Fibroblast of peridontal ligament (primary cell): Measurements from ENCODE around the gene LAMC3.
"Not testable (repeated sequence)": the region's sequence is repeated elsewhere in the genome, so short reads cannot be mapped to it uniquely, and the experiment has no call there.

Experiments used
- DNase-seq: peaks from one replicate; pipeline ENCODE4 v3.0.0-alpha.2; 2010; ENCODE audit errors: extremely low read depth

The LAMC3 gene

GRCh38 chr9:131028931-131029573 is 20.1 kb downstream of the LAMC3 start:
- DNase-seq: no peak

DNA sequence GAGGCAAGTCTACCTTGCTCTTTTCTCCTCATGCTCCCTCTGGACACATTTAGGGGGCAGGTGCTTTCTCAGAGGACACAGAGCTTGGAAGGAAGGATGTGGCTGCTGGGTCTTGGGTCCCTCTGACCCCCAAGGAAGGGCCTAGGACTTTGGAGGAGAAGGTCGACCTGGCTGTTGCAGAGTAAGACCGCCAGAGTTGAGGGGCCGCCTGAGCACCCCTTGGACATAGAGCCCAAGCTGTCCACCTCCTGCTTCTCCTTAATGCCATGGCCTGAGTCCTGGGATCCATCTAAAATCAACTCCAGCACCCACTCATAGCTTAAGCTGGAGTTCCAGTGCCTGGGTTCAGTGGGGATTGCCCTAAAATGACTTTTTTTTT is 20.6 kb downstream of the LAMC3 start:
- DNase-seq: no peak

- DNase-seq: no peak
These were observed 21.4 kb downstream of the LAMC3 start for GRCh38 chr9:131030239-131031004.

DNA sequence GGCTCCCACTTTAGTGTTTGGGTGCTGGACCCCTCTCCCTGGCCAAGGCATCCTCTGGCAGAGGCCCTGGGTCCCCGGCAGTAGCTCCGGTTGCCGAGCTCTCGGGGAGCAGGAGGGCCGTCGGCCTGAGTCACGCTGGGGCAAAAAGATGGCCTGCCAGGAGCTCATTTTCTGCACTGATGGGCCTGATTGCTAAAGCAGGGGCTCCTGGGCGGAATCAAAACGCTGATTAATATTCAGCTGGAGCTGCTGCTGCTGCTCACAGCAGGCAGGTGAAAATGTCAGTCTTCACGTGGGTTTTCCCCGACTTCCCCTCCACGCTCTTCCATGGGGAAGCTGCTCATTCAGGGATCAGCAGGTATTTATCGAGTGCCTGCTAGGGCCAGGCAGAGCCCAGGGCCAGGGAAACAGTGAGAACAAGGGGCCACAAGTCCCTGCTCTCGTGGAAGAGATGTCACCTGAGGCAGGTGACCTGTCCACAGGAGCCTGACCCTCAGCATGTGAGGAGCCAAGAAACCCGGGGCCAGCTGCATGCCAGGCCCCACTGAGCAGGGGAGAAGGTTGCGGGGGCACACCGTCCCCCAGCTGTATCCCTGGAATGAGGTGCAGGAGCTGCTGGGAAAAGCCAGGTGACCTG is 22.1 kb downstream of the LAMC3 start:
- no peak for DNase-seq

- no peak for DNase-seq
These were observed 22.6 kb downstream of the LAMC3 start for GRCh38 chr9:131031642-131032005.

- DNase-seq: no peak
These were observed 23.4 kb downstream of the LAMC3 start for GRCh38 chr9:131032384-131032783.

DNA sequence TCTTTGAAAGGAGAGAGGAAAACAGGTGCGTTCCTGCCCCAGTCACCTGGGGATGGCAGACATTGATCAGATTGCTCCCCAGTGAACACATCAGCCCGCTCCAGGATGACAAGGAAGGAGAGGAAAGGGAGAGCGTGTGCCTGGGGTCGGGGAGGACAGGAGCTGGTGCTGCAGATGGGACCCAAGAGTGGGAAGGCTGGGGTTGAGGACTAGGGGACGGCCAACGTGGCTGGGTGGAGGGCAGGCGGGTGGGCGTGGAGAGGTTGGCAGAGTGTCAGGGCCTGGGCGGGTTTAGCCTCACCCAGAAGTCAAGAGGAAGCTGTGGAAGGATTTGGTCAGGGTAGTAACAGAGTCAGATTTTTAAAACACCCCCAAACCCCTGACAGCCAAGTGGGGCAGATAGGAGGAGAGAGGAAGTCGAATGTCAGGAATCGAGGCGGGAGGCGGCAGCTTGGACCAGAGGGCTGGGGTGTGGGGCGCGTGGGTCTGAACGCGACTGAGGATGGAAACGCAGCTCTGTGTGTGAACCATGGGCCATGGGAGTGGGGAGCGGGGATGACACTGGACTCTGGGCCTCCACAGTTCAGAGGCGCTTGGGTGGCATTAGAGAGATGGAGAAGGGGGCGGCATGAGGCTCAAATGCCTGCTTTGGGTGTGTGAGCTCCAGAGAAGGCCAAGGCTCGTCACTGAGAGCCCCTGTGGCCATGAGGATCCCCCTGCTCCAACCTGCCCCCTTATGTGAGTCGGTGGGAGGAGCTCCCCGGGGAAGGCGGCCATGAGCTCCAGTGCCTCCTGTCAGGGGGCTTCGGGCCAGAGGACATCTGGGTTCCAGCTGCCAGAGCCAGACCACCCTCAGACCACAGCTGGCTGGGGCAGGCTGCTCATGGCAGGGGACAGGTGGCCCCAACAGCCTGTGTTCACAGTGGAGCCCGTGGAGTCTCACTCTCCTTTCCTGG is 24.6 kb downstream of the LAMC3 start:
- DNase-seq: no peak

DNA sequence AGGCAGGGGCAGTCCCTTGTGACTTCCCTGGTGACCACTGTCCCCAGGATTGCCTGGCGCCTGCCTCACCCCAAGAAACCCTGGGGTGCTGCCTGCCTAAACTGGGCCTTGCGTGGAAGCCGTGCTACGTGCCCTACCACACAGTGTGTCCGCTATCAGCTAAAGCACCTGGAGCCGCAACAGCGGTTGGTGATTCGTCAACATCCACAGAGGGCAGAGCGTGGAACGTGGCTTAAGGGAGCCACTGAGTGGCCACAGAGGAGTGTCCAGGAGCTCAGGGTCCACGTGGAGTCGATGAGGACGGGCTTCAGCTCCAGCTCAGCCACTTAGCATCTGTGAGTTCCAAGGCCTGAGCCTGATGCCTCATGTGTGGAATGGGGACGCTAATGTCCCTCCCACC is 25.3 kb downstream of the LAMC3 start:
- DNase-seq: no peak

DNA sequence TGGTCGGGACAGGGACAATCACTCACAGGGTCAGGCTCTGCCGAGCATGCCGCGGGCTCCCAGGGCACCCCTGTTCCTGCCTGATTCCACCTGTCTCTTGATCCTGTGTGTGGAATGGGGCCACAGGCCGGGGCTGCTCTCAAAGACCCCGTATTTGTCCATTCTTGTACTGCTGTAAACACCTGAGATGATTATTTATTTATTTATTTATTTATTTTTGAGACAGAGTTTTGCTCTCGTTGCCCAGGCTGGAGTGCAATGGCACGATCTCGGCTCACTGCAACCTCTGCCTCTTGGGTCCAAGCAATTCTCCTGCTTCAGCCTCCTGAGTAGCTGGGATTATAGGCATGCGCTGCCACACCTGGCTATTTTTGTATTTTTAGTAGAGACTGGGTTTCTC is 25.8 kb downstream of the LAMC3 start:
- not testable (repeated sequence) for DNase-seq

DNA sequence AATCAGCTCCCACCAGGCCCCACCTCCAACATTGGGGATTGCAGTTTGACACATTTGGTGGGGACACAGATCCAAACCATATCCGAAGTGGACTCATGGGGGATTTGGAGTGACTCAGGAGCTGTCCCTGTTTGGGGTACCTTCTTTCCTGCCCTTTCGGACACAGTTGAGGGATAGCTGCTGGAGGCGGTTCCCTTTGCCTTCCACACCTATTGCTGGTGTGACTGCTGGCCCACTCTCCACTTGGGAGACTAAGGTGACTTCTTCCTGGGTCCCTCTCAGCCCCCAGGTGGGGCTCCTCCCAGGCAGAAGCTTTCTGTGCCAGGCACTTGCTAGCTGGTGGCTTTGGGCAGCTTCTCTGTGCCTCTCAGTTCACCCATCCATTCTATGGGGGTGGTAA is 26.6 kb downstream of the LAMC3 start:
- no peak for DNase-seq

- no peak for DNase-seq
These were observed 27.1 kb downstream of the LAMC3 start for GRCh38 chr9:131036071-131036470.

GRCh38 chr9:131036529-131037334 is 27.8 kb downstream of the LAMC3 start:
- no peak for DNase-seq

GRCh38 chr9:131037335-131038255 is 28.6 kb downstream of the LAMC3 start:
- no peak for DNase-seq

DNA sequence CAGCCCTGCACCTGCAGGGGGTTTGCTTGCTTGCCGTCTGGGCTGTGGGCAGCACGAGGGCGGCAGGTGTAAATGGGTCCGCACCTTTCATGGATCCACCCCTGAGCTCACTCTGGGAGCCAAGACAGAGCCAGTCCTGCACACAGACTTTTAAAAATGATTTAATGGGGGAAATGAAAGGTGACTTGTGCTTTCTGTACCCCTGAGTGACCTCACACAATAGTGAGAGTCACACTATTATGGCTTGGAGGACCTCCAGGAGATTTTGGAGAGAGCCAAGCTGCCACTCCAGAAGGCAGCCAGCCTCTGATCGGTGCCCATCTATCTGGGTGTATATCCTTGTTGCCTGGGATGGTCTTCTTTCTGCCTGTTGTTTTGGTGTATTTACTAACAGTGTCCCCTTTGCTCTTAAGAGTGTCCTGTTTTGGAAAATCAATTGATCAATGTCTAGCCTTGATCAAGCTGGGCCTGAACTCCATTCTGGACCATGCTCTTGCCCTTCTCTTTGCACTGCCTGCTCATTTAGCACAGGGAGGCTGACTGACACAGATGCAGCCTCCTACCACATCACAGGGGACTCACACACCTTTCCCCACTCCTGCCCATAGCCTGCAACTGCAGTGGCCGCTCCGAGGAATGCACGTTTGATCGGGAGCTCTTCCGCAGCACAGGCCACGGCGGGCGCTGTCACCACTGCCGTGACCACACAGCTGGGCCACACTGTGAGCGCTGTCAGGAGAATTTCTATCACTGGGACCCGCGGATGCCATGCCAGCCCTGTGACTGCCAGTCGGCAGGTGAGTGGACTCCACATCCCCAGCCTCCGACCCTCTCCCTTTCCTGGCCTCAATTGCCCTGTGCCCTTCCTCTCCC is 29.5 kb downstream of the LAMC3 start:
- no peak for DNase-seq

- DNase-seq: no peak
These were observed 30.4 kb downstream of the LAMC3 start for GRCh38 chr9:131039129-131039954.

DNA sequence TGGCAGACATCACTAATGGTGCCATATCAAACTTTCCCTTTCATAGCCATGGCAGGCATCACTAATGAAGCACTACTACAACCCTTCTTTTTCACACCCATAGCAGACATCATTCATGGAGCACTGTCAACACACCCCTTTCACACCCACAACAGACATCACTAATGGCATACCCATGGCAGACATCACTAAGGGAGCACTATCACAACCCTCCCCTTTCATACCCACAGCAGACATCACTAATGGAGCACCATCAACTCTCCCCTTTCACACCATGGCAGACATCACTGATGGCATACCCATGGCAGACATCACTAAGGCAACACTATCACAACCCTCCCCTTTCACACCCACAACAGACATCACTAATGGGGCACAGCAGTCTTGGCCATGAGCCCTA is 33.7 kb downstream of the LAMC3 start:
- no peak for DNase-seq

GRCh38 chr9:131043087-131043486 is 34.1 kb downstream of the LAMC3 start:
- no peak for DNase-seq

DNA sequence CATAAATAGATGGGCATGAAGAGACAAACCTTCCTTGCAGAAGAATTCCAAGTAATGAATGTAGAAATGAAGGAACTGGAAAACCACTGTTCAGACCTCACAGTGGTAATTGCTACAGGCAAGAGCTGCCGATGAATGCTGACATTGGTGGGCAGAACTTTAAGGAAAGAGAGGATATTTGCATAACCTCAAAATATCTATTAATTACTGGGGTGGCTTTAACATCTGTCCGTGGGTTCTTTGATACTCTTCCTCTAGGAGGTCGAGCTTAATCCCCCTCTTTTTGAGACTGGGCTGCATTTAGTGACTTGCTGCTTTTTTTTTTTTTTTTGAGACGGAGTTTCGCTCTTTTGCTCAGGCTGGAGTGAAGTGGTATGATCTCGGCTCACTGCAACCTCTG is 34.7 kb downstream of the LAMC3 start:
- DNase-seq: no peak
